Activated T-helper 1 cell treated with anti-CD3 and anti-CD28 coated beads, Interleukin-2, amount 50 U/mL, for 16 hours (primary cell): ENCODE data around the gene LRRC40.
"Not testable (repeated sequence)": the region's sequence is repeated elsewhere in the genome, so short reads cannot be mapped to it uniquely, and the experiment has no call there.

ENCODE experiments used
- DNase-seq, 2 donors: peaks; one replicate each; pipeline ENCODE4 v3.0.0-alpha.2; 2020; ENCODE audit warnings: low read depth in 1 of 2, low spot score in 1 of 2

Gene LRRC40

GRCh38 chr1:70205434-70206118 lies at the start of gene LRRC40:
Gene LRRC40, minus strand, starts transcription at chr1:70205579. Its CDS starts 39 bp downstream, at chr1:70205540.
- peak; percentile 90 to 92 for DNase-seq

DNA sequence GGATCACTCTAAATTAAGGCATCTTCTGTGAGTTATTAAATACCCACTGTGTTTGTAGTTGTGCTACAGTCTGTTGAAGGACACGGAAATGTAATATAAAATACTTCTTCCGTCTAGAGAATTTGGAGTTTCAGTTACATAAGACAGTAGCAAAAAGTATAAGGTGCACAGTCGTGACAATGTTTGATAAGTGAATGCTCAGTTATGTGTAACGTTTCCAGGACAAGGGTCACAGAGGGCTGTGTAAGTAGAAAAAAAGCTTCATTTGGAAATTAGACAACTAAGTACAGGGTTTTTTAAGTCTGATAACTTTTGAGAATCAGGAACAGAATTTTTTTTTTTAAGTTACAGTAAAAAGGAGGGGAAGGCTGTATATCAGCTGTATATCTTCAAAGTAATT lies 43.4 kb upstream of the LRRC40 start:
- no peak for DNase-seq

- DNase-seq, result no peak
Measured at GRCh38 chr1:70247768-70248167, 42.4 kb upstream of the LRRC40 start.

GRCh38 chr1:70247122-70247521 lies 41.7 kb upstream of the LRRC40 start:
- no peak for DNase-seq

- DNase-seq, result no peak
Measured at GRCh38 chr1:70239940-70240339, 34.6 kb upstream of the LRRC40 start.

DNA sequence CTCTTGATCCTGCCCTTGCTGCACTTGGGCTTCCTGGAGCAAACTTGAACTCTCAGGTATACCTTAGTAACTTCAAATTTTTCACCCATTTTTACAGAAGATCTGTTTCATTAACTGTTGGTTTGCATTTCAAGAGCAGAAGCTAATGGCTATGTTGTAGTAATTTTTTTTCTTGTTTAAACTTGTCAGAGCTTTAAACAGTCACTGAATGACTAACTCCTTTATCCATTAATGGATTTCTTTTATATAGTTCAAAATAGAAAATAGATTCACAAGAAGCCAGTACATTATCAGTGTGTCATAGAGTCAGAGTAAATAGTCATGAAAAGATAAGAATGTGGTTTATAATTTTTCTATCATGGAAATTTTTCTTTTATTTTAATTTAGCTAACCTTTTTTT lies 29.4 kb upstream of the LRRC40 start:
- no peak for DNase-seq

DNA sequence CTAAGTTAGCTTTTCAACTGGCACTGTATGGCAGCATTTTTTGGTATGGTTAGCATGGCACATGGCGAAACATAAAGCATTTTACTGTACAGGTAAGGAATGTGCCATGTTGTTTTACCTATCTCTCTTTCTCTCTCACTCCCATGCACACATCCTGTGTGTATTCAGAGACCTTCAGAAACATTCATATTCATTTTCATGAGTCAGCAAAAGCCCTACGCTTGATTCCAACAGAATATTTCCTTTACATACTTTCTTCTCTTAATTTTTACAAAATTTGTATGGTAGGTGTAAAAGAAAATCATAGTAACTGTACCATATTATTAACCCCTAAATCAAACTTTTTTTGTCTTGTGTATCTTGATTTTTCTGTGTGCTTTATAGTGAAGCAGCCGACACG lies 26.1 kb upstream of the LRRC40 start:
- DNase-seq, result no peak

DNA sequence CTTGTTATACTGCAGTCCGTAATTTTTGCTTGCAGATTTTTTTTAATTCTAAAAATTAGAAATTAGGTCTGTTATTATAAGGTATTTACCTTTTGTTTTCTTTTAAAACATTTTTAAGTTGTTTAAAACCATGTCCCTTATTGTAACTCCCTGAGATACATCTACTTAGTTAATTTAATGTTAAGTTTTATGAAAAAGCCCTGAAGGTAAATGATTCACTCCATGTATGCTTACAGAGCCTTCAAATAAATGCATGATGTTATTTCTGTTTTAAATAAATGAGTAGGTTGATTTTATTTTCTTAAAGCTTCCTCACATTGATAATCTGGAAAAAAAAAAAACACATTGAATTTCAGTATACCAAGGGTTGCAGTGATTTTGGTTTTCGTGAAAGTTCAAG lies 23.3 kb upstream of the LRRC40 start:
- DNase-seq, result no peak

GRCh38 chr1:70227439-70227838 lies 22.1 kb upstream of the LRRC40 start:
- DNase-seq, result no peak

GRCh38 chr1:70224954-70225353 lies 19.6 kb upstream of the LRRC40 start:
- no peak for DNase-seq

GRCh38 chr1:70222716-70223235 lies 17.4 kb upstream of the LRRC40 start:
- no peak for DNase-seq

- peak; percentile 96 for DNase-seq
Measured at GRCh38 chr1:70221238-70222121, 16.1 kb upstream of the LRRC40 start, which contains the start of gene SRSF11. Gene SRSF11, plus strand, starts transcription at chr1:70221380. Its CDS starts 257 bp downstream, at chr1:70221637.

DNA sequence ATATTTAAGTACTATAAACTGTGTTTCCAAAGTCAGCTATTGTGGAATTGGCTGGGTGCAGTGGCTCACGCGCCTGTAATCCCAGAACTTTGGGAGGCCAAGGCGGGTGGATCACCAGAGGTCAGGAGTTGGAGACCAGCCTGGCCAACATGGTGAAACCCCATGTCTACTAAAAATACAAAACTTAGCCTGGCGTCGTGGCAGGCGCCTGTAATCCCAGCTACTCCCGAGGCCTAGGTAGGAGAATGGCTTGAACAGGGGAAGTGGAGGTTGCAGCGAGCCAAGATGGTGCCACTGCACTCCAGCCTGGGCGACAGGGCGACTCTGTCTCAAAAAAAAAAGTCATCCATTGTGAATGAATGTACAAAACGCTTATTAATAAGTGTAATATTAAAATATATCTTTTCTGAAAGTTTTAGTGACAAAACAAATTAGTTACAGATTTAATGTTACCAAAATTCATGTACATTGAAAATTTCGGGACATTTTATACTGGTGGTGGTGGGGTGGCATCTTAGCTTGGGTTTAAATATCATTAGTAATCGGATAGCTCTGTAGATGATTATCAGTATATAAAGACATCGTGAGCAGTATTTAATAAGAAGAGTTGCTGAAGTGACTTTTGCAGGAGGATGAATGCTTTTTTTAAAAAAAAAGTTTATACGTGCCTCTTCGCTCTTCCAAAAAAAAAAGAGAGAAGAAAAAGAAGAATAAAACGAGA lies 15.3 kb upstream of the LRRC40 start:
- DNase-seq, result no peak

DNA sequence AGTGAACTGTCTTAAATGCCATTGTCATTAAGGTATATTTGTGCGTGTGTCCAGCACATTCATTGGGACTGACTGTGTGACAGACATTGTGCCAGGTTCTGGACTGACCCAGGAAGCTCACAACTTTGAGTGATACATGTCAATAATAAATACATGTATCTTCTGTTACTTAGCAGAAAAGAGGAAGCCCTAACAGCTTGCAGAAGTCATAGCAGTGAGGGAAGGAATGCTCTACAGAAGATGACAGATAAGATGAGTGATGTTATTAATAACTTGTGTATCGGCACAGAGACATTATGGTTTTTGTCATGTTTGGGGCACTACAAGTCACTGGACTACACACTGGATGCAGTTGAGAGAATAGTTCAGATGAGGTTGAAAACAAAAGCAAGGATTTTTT lies 14.6 kb upstream of the LRRC40 start:
- no peak for DNase-seq

- no peak for DNase-seq
Measured at GRCh38 chr1:70211541-70211940, 6.2 kb upstream of the LRRC40 start.

- no peak for DNase-seq
Measured at GRCh38 chr1:70210820-70211219, 5.4 kb upstream of the LRRC40 start.

DNA sequence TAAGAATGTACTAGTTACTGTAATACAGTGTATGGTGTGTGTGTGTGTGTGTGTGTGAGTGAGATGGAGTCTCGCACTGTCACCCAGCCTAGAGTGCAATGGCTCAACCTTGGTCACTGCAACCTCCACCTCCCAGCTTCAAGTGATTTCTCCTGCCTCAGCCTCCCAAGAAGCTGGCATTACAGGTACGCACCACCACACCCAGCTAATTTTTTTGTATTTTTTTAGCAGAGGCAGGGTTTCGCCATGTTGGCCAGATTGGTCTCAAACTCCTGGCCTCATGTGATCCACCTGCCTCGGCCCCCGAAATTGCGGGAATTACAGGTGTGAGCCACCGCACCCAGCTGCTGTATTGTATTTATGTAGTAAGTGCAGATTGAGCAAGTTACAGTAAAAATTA lies 2.9 kb upstream of the LRRC40 start:
- DNase-seq, result no peak

DNA sequence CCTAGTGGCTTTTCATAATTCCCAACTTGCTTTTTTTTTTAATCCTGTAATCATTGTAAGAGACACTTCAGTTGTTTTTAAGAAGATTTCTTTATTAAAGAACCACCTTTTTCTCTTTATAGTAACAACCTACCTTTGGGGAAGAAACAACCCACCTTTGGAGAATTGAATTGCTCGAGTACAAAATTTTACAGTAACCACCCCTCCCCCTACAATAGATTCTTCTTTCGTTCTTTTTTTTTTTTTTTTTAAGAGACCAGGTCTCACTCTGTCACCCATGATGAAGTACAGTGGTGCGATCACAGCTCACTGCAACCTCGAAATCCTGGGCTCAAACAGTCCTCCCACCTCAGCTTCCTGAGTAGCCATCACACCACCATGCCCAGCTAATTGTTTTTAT lies 2.1 kb upstream of the LRRC40 start:
- no peak for DNase-seq

- DNase-seq, result not testable (repeated sequence)
Measured at GRCh38 chr1:70206833-70207232, 1.5 kb upstream of the LRRC40 start.

DNA sequence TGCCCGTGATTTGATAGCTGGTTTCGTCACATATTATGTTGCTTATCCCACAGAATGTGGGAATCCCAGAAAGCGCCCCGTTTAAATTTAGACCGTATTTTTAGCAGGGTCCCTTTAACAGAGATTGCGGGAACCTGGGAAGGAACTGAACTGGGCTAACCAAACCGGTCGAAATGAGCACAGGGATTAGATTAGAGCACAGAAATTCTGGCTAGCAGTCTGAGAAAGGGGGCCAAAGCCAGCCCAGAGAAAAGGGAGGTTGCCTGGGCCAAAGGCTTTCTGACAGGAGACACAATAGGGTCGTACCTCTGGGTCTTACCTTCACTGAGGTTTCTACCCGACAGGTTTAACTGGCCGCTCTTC lies 327 bp downstream of the LRRC40 start:
- no peak for DNase-seq

DNA sequence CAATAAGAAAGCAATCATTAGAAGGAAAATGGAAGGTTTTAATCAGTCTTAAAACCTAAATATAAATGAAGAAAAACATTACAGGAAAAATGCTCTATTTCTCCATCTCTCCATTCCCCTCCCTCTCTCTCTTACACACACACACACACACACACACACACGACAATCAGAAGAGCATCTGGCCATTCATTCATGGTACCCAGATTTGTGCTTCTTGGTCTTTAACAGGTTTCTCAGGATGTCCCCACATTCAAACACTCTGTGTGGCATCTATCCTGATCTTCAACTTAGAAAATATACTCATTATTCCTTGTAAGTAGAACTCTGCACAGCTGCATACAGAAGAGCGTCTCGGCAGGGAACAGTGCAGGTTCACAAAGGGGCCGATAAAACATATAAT lies 779 bp downstream of the LRRC40 start:
- no peak for DNase-seq

DNA sequence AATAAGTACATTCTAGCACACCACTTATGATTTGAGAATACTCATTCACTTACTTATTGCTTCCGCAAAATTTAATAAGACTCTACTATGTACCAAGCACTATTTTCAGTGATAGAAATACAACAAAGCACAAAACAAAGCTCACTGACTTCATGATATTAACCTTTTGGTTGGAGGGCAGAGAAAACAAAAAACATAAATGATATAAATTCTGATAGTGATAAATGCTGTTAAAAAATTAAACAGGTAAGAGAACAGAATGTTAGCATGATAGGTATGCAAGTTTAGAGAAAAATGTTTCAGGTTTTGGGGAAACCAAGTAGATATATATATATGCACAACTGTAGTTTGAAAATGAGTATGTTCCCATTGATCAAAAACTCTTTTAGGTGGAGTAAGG lies 1.2 kb downstream of the LRRC40 start:
- DNase-seq, result no peak
